Stimulated activated CD4-positive, alpha-beta T cell treated with anti-CD3 and anti-CD28 coated beads, Interleukin-4, amount 100 ng/mL, for 48 hours (primary cell): ENCODE measurements around the gene NCS1.

Source experiments
- DNase-seq, 2 donors: peaks; one replicate each; pipeline ENCODE4 v3.0.0-alpha.2; 2020; ENCODE audit warnings: low read depth in 2 of 2

Gene NCS1

DNA sequence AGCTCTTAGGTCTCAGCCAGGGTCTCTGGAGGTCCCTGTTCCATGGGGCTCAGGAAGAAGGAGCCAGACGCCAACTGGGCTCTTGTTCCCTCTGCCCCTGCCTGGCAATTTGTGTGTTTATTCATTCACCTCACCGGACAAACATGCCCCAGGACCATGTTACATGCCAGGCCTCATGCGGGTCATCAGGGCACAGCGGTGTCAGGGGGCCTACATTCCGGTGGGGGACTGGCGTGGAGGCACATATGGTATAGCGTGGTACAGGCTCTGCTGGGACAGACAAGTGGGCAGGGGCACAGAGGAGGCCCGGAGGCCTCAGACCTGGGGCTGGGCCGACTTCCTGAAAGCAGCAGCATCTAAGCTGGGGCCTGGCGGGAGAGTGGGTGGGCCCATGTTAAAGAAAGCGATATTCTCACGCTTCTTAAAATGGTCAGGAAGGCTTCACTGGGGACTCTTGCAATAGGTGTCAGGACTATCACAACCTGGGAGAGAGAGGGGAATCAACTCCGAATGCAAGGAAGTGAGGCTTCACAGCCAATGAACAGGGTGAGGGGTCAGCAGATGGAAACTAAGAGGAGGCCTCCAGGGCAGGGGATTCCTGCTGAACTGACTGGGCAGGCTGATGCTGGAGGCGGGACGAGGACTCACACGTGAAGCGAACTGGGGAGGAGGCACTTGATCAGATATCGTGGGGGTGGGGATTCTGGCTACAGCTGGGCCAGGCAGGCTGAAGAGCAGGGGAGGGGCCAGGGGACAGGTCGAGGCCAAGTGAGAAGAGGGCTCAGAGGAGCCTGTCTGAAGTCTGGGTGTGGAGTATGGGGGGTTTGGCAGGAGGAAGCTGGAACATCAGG lies 41.9 kb downstream of the NCS1 start:
- DNase-seq: no peak

DNA sequence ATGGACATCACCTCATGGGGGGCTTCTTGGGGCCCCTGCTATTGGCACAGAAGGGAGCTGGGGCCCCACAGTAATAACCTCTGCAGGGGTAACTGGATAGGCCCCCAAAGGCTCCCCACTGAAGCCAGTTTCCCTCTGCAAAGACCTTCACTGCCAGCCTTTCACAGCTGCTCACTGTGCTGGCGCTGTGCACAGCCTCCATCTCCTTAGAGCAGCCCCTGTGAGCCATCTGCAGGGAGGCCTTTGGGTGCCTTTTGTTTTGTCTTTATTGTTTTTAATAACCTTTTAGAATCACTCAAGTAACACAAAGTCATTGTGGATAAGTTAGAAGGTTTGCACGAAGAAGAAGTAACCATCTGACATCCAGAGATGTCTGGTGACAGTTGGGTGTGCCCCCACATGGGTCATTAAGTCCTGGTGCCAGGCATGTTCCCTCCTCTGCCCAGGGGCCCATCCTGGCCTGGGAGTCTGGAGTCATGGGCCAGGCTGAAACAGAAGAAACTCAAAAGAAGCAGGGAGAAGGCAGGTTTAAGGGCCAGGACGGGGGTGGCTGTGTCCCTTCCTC lies 42.7 kb downstream of the NCS1 start:
- no peak for DNase-seq

GRCh38 chr9:130215341-130216119 lies 43.3 kb downstream of the NCS1 start:
- no peak for DNase-seq

DNA sequence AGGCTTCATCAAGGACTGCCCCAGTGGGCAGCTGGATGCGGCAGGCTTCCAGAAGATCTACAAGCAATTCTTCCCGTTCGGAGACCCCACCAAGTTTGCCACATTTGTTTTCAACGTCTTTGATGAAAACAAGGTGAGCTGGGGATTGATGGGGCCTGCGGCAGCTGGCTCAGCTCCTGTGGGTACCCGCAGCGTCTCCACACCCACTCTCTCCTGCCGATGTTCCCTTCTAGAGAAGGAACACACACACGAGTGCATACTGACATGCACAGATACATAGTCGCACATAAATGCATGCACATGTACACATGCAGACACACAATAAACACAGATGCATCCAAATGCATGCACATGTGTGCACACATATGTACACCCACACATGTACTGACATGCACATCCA lies 45.6 kb downstream of the NCS1 start:
- no peak for DNase-seq

DNA sequence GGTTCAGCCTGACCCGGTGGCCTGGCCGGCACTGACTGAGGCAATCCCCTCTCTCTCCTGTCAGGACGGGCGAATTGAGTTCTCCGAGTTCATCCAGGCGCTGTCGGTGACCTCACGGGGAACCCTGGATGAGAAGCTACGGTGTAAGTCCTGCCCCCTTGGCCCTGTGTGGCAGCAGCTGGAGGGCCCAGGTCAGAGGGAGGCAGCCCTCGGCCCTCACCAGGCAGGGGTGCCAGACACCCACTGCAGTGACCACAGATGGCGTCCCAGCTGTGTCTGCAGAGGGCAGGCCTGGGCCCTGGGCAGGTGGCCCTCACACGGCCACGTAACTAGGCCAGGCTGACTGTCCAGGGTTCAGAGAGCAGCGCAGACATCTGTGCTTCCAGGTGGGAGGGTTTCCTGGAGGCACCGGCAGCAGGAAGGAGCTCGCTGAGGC lies 47.5 kb downstream of the NCS1 start:
- DNase-seq: no peak

- DNase-seq: no peak
Measured at GRCh38 chr9:130220352-130220751, 48.1 kb downstream of the NCS1 start.

- DNase-seq: no peak
Measured at GRCh38 chr9:130222833-130223232, 50.6 kb downstream of the NCS1 start.

GRCh38 chr9:130225071-130225470 lies 52.9 kb downstream of the NCS1 start:
- DNase-seq: no peak

- no peak for DNase-seq
Measured at GRCh38 chr9:130225586-130225985, 53.4 kb downstream of the NCS1 start.

DNA sequence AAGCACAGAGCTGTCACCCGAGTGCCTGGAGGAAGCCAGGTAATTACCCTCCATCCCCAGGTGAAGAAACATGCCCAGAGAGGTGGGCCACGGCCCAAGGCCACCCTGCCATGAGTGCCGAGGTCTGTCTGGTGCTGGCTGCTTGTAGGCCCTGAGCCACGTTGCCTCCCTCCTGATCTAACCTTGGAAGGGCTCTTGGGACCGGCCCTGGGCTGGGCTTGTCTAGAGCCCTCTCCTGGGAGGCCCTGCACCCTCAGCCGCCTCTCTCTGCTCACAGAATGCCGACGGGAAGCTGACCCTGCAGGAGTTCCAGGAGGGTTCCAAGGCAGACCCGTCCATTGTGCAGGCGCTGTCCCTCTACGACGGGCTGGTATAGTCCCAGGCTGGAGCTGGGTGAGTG lies 53.9 kb downstream of the NCS1 start:
- no peak for DNase-seq

GRCh38 chr9:130227833-130228232 lies 55.6 kb downstream of the NCS1 start:
- DNase-seq: no peak

GRCh38 chr9:130229759-130230158 lies 57.6 kb downstream of the NCS1 start:
- no peak for DNase-seq

DNA sequence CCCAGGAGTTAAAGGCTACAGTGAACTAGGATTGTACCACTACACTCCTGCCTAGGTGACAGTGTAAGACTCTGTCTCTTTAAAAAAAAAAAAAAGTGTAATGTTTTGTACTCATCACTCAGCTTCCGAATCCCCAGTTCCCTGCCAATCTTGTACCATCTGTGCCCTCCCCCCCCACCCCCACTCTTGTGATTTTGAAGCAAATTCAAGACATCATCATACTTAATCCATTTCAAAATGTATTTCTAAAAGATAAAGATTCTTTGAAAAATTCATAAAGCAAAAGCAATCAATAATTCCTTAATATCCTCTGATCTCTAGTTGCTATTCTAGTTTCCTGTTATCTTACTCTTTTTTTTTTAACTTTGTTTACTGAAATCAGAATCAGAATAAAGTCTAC lies 58.4 kb downstream of the NCS1 start:
- DNase-seq: no peak

GRCh38 chr9:130232899-130233586 lies 60.8 kb downstream of the NCS1 start:
- no peak for DNase-seq

DNA sequence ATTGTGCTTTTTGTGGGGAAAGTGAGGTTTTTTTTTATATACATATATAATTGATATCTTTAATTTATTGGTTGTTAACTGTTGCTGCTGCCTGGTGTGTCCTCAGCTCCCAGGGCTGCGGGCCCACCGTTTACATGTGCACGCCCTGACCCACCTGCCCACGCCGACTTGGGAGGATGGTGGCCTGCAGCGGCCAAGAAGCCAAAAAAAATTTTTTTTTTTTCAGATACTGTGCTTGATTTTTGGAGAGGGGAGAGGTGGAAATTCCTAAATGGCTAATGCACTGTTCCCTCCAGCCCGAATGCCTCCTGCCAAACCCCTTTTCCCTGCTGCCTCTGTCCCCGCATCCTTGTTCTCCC lies 61.4 kb downstream of the NCS1 start:
- no peak for DNase-seq

DNA sequence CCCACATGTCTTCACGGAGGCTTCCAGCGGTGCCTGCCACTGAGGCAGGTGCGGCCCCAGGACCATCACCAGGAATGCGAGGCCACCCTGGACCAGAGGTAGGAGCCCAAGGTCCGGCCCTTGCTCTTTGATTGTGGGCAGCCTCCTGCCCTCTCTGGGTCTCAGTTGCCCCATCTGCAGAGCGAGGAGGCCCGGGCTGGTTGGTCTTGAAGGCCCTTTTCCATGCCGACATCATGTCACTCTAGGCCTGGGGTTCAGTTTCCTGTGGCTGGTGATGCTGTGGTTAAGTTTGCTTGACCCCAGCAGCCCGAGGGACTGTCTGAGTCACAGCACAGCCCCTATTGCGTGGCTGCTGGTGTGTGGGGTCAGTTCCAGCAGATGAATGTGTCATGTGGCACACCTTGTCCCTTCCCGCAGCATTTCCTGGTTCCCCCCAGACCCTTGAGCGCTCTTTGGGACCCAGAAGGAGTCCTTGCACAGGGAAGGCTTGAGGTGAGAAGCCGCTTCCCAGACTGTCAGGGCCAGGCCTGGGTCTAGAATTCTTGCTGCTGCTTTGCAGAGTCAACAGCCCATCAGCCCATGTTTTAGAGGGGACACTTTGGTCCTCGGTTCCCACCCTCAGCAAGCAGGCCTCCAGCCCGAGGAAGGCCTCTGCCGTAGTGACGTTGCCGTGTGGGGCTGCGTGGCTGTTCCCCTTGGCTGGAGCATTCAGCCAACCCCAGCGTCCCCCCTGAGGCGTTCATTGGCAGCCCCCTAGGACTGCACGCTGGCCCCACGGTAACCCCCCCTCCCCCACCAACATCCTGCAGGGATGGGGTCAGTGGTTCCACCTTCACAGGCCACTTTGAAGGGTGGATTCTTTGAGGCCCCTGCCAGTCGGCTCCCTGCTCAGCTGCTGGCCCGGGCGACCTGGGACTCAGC lies 62.4 kb downstream of the NCS1 start:
- DNase-seq: no peak

DNA sequence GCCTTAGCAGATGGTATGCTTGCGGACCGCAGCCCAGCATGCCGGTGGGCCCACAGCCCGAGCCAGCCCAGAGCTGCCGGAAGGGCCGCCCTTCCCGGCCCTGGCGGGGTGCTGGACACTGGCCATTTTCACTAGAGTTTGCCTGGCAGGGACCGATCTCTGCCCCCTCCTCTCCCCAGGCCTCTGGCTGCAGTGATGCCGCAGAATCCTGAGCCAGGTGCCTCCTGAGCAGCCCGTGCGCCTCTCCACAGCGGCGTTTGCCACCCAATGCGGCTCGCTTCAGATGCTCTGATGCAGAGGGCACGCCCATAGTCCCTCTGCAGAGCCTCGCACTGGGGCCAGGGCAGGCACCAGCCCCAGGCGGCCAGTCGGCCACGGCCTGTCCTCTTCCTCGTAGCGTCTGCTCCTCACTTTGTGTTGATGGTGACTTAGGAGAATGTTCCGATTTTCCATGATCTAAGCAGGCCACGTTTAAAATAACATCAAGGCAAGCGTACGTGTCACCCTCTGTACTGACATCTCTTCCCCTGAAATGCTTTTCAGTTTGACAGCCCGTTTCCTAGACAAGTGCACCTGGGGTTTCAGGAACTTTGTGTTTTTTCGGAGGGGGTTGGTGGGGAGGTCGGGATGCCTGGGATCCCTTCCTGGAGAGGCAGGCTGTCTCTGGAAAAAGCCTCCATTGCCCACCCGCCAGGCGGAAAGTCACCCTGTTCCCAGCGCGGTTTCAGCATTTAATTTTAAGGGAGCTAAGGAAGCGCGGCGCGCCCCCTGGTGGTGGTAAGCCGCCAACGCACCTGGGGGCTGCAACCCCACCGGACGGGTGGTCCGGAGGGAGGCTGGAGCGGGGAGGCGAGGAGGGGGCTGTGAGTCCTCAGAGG lies 63.6 kb downstream of the NCS1 start:
- DNase-seq: peak; percentile 49 to 58

DNA sequence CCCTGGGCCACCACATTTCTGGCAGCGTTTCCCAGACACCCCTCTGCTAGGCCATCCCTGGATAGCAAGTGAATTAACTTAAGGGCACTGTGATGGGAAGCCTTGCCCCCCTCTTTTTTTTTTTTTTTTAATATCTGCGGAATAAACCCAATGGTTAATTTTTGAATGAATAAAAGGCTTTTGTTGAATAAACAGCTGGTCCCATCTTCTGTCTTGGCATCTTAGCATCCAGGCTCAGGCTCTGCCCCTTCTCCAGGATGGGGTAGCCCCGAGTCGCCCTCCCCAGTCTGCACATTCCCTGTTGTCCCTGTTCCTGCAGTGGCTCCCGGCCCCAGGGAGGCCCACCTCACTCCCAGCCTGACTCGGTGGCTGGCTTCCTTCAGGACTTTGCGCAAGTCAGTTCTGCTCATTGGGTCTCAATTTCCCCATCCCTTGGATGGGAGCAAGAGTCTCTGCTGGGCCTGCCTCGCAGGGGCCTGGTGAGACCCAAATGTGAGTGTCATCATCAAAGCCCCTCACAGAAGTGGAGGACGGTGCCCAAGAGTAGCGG lies 64.3 kb downstream of the NCS1 start:
- DNase-seq: no peak

DNA sequence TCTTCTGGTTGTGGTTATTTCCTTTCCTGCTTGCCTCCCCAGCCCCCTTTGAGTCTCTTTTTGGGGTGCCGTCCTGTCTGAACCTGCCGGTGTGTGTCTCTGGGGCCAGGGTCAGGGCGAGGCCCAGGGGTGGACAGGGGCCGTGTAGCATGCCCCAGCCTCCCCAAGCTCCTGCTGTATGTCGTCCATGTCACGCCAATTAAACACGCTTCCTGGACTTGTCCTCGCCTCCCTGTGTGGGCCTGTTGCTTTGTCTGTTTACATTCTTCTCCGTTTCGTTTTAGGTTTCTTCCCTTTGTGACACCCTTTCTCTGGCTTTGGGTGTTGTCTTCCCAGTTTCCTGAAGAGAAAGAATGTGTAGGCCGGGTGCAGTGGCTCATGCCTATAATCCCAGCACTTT lies 64.9 kb downstream of the NCS1 start:
- no peak for DNase-seq
